NCI-H748 (cell line): ENCODE results near the gene PLEKHH2.
"Not testable (repeated sequence)": the region's sequence is repeated elsewhere in the genome, so short reads cannot be mapped to it uniquely, and the experiment has no call there.

Experiments used
- DNase-seq: peaks from one replicate; lab custom pipeline; 2025; ENCODE audit not compliant: unreplicated experiment; lab: John Stamatoyannopoulos, UW

The PLEKHH2 gene

DNA sequence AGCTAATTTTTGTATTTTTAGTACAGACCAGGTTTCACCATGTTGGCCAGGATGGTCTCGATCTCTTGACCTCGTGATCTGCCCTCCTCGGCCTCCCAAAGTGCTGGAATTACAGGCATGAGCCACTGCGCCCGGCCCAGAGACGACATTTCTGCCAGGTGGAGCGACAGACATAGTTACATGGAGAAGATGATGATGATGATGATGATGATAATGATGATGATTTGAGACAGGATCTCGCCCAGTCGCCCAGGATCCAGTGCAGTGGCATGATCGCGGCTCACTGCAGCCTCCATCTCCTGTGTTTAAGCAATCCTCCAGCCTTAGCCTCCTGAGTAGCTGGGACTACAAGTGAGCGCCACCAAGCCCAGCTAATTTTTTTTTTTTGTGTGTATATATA lies 907 bp upstream of the PLEKHH2 start:
- DNase-seq, result not testable (repeated sequence)

DNA sequence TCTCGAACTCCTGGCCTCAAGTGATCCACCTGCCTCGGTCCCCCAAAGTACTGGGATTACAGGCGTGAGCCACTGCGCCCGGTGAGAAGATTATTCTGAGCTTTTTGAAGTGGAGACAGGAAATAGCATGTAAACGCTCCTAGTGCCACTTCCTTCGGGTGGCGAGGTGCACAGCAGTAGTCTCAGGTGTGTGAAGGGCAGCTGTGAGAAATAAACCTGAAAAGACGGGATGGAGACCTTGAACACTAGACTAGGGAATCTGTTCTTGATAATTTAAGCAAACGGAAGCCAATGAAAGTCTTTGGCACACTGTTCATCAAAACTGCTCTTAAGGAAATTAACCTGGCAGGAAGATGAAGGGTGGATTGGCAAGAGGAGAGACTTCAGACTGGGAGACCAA lies 439 bp upstream of the PLEKHH2 start:
- DNase-seq, result peak; percentile 29

DNA sequence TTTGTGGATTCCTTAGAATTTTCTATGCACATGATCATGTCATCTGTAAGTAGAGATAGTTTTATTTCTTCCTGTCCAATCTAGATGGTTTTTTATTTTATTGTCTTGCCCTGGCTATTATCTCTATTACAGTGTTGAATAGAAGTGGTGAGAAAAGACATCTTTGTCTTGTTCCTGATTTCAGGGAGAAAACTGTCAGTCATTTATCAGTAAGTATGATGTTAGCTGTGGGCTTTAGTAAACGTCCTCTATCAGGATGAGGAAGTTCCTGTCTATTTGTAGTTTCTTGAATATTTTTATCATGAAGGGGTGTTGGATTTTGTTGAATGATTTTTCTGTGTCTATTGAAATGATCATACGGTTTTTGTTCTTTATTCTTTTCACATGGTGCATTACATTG lies 5.3 kb downstream of the PLEKHH2 start:
- DNase-seq, result no peak

DNA sequence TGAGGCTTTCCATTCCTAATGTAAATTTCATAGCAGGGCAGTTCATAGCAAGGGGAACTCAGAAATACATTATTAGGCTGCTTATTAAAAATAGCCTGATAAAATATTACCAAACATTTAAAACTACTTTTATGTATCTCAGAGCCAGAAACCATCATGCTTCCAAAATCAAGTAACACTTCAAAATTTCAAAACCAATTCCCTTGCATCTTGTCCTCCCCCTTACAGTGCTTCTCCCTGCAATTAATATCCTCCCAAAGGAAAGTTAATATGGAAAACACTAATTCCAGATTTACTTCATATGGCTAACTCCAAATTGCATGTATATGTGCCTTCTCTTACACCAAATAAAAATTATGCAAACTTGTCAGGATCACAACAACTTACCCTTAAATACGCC lies 6.6 kb downstream of the PLEKHH2 start:
- no peak for DNase-seq

DNA sequence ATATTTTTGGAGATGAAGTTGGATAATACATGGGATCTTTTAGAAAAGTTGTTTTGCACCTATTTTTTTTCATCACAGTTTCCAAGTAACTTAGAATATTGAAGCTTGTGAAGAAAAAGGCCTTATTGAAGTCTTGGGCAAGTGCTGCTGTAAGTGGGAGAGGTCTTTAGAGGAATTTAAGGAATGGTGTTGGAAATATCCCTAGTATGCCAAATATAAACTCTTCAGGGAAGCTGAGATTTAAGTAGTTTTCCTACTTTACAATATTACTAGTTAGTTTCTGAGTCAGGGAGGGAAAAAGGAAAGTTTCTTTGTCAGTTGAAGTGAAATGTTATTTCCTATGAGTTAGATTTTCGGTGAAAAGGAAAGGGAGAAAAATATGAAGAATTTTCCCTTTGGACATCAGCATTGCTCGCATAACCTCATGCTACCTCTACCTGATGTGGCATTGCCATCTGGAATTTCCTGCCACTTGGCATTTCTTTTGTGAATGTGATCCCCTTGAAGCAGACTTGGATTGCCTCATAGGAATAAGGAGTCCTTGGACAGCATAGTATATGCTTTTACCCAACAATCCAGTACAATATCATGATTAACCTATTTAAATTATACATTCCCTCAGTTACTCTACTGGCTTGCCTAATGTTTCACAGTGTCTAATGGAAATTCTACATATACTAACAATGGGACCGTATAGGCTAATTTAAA lies 12.1 kb downstream of the PLEKHH2 start:
- DNase-seq, result no peak

DNA sequence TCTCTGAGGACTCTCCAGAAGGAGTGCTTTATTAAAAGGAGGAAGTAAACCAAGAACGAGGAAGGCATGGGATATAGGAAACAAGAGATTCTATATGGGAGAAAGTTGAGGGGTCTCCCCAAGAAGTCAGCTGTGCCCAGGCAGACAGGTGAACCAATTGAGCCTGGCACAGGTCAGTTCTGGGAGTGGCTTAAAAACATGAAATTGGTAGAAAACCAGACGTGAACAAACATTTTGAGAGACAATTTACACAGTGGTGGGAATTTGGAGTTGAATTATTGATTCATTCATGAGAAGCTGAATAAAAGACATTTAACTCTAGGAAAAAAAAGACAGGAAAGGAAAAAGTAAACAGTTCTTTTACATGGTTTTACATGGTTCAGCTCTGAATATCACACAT lies 16.4 kb downstream of the PLEKHH2 start:
- no peak for DNase-seq

DNA sequence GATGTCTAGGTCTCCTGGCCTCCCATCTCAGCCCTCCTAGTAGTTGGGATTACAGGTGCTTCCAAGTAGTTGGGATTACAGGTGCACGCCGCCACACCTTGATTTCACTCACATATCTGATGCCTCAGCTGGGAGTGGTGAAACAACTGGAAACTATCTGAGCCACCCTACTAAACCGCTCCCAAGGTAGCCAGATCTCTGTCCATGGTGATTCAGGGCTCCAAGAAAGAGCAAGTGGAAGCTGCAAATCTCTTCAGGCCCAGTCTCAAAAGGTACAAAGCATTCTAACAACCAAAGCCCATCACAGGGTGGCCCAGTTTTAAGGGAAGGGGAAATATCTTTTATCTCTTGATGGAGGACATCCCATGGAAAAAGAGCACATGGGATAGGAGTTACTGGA lies 20.2 kb downstream of the PLEKHH2 start:
- DNase-seq, result no peak

DNA sequence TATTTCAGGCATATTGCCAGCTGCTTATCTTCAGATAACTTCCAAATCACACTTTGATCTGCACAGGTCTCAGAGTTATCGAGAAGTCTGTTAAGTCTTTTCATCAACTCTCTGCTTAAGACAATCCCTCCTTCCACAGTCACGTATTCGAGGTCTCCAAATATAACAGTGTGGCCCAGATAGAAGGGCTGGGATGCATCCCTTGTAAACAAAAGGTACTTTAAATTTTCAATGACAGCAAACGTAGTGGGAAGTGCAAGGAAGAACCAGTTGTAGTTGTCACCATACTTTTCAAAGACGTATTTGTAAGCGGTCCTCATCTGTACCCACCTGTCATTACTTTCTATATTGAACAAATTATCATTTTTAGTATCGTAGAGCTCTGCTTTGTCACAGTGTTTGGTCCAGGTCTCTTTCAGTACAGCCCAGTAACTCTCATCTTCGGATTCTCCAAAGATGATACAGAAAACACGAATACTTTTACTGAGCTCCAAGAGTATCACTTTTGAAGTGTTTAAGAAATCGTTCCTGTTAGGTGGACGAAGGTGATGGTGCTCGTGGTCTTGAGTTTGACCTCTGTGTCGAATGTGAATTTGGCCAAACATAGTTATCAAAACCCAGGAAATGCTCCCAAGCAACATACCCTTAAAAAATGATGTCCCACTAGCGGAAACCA lies 38.7 kb downstream of the PLEKHH2 start:
- DNase-seq, result no peak

DNA sequence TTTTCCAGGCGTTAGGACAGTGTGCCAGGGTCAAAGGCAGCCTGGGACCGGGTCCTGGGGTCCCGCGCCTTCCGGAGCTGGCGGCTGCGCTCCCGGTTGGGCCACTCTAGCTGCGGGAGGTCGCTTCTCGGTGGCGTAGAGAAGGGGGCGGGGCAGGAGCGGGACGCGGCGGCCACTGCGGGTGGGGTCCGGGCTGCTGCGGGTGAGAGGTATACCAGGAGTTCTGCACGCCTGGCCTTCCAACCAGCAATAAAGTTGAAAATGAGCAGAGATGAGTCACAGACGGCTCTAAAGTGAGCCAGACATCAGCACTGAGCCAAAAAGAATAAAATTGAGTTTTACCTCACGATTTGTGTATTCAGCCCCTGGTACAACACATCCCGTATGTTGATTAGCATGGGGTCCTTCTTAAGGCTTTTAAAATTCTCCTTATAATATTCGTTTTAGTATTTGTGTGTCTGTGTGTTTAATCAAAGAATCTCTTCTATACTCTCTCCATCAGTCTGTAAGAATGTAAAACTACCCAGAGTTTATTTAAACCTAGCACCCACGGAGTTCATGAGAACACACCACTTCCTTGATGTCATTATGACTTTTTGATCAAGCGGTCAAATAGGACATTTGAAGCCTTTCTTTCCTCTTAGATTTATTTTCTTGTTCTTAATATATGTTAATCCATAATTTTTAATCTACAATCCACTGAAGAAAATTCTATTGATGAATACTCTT lies 39.4 kb downstream of the PLEKHH2 start, which contains the start of gene C1GALT1C1L:
Gene C1GALT1C1L (minus strand): TSS at position 108 of the 729 bp plus-strand sequence. CDS start 107 bp downstream, at position 1.
- DNase-seq, result peak; percentile 62

DNA sequence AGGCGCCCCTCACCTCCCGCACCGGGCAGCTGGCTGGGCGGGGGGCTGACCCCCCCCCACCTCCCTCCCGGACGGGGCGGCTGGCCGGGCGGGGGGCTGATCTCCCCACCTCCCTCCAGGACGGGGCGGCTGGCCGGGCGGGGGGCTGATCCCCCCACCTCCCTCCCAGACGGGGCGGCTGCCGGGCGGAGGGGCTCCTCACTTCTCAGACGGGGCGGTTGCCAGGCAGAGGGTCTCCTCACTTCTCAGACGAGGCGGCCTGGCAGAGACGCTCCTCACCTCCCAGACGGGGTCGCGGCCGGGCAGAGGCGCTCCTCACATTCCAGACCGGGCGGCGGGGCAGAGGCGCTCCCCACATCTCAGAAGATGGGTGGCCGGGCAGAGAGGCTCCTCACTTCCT lies 40.7 kb downstream of the PLEKHH2 start:
- DNase-seq, result not testable (repeated sequence)

DNA sequence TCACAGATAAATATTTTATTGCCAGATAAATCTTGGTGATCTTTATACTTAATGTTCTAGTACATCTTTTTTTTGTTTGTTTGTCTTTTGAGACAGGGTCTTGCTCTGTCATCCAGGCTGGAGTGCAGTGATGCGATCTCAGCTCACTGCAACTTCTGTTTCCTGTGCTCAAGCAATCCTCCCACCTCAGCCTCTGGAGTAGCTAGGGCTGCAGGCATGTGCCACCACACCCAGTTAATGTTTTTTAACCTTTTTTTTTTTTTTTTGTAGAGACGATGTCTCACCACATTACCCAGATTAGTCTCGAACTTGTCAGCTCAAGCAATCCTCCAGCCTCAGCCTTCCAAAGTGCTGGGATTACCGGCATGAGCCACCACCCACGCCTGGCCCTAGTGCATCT lies 48.3 kb downstream of the PLEKHH2 start:
- DNase-seq, result no peak

DNA sequence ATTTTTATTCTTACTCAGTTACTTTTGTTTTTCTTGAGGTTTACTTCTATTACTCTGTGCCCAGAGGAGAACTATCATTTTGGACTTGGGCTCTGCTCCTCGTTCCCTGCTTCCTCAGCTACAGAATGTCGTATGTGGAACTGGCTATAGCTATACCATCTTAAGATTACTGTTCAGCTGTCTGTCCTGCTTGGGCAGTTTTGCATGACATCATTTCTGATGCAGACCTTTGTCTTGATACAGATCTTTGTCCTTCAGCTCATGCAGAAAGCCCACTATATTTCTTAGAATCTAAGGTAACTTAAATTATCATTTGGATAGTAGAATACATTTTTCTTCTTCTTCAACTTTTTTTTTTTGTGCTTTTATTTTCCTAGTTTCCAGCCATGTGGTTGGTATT lies 52.9 kb downstream of the PLEKHH2 start:
- DNase-seq, result no peak

DNA sequence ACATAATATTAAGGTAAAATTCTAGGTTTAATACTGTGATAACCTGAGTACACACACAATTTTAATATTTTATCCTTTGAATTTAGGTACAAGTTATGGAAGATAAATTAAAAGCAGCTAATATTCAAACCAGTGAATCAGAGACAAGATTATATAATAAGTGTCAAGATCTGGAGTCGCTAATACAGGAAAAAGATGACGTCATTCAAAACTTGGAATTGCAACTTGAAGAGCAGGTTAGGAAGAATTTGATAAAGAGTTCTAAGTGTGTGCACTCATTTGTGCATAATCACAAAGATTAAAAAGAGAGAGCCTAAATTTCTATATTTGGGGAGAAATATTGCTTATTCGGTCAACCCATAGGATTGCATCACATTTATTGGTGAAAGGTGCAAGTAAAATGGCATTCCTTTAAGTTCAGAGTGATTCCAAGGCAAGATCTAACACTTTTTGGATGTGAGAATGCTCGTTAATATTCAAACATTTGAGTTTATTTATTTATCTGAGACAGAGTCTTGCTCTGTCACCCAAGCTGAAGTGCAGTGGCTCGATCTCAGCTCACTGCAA lies 55.5 kb downstream of the PLEKHH2 start:
- no peak for DNase-seq

DNA sequence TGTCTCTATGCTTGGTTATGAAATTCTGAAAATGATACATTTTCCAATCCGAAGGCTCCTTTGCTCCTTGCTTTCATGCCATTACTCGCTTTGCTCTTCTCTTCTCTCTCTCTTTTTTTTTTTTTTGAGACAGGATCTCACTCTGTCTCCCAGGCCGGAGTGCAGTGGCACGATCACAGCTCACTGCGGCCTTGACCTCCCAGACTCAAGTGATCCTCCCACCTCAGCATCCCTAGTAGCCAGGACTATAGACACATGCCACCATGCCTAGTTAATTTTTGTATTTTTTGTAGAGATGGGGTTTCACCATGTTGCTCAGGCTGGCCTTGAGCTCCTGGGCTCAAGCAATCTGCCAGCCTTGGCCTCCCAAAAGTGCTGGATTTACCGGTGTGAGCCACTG lies 61.1 kb downstream of the PLEKHH2 start:
- DNase-seq, result not testable (repeated sequence)

DNA sequence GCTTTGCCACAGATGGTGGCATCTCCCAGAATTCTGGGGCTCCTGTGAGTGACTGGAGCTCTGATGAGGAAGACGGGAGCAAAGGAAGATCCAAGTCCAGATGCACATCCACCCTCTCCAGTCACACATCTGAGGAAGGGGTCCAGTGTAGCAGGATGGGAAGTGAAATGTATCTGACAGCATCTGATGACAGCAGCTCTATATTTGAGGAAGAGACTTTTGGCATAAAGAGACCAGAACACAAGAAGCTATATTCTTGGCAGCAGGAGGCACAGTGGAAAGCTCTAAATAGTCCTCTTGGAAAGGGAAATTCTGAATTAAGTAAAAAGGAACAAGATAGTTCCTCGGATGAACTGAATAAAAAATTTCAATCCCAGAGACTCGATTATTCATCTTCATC lies 62.7 kb downstream of the PLEKHH2 start:
- DNase-seq, result no peak

DNA sequence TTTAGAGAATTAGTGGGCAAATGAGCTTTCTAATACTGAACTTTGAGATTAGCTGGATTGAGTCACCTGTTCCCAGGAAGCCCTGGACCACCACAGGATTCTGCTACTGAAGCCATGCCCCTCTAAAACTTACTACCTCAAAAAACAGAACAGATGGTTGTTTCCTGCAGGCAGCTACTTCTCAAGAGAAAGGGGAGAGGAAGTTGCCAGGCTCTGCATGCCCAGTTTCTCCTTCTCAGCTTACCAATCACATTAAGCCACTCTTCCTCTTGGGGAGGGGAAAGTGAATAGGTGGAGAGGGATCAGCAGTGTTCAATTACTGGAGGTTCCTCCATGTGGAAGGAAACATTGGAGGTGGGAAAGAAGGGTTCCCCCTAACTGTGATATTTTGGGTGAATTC lies 64.1 kb downstream of the PLEKHH2 start:
- DNase-seq, result no peak

DNA sequence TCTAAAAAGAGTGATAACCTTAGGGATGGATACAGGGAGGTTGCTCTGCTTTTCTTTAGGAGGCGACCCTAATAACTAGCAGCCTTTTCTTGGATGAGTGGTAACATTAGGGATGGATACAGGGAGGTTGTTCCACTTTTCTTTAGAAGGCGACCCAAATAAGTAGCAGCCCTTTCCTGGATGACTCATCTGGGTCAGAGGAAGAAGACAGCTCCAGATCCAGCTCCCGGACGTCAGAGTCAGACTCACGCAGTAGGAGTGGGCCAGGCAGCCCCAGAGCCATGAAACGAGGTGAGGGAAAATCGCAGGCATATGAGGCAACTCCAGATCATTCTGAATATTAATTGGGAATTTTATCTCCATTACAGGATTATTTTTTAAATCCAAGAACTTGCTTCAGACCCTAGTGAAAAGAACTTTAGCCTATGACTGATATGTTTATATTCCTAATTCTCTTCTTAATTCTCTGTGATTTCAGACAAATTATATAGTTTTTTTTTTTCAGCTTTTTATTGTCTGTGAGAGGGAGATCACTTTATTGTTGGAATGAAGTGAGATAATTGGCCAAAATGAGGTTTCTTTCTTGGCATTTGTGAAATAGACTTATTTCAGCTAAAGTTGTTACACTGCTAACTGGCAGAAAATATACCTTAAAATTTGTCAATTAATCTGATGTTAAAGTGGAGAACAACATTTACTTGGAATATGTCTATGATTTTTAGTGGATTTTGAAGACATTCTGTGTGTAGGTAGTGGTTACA lies 70.4 kb downstream of the PLEKHH2 start:
- no peak for DNase-seq

DNA sequence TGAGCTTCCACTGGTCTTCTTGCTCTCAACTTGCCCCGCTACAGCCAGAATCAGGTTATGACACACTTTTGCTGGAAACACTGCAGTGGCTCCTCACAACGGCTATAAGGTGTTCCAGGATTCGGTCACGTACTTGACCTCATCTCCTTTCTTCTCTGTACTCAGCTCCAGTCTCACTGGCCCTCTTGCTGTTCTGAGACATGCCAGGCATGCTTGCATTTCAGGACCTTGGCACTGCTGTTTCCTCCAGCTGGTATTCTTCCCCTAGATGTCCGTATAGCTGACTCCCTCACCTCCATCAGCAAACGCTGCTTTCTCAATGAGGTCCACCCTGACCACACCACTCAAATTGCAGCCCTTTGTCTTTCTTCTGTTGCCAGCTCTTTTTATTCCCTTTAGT lies 71.1 kb downstream of the PLEKHH2 start:
- no peak for DNase-seq

DNA sequence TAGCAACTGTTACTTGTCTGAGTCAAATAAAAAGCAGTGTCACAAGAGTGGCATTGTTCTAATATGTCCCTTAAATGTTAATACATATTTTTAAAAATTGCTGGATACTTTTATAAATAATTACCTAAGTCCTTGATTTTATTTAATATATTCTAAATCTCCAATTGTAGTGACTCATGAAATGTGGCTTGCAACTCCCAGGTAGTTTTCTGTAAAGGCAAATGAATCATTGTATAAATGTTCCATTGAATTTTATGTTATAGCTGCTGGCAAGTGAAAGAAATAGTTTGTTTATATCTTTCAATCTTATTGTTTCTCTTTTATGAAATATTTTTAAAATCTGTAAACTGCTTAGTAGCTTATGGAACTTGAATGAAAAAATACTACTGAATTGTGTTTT lies 71.8 kb downstream of the PLEKHH2 start:
- DNase-seq, result no peak

DNA sequence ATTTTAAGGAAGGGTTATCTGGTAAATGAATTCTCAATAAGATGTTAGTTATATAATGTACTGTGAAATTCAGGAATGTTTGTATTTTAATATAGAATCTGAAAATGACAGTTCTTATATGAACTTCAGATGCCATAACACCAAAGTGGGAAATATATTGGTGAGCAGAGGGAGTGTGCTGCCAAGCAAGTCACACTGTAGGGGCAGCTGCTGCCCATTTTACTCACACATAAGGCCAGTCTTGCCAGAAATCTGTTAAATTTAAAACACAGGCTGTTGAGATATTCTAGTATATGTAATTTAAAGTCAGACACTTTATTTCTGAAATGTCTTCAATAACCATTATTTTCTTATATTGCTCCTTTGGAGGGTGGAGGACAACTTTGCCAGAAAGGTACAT lies 73.8 kb downstream of the PLEKHH2 start:
- DNase-seq, result no peak

DNA sequence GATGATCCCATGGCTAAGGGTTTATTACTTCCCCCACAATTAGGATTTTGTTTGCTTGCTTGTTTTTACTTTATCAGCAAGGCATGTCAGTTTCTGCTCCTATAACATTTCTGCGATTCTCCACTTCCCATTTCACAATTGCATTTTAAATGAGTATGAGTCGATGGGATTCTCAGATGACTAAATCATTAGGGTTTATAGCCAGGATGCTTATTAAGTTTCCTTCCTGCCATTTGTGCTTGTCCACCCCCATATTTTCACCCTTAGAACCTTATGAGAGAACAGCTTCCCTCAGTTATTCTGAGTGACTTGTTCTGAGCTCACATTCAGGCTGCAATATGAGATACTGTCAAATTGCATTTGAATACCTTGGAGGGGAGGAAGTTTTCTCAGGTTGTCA lies 77.1 kb downstream of the PLEKHH2 start:
- DNase-seq, result no peak
